HG02678 (cell line): ENCODE measurements around the gene RNF113B.

Experiments used
- ATAC-seq: cut with Tn5 transposase; IDR thresholded peaks from one replicate; pipeline ENCODE4 v1.9.1; 2021; ENCODE audit warnings: mild to moderate bottlenecking, moderate library complexity; ENCODE audit not compliant: unreplicated experiment

RNF113B gene

DNA sequence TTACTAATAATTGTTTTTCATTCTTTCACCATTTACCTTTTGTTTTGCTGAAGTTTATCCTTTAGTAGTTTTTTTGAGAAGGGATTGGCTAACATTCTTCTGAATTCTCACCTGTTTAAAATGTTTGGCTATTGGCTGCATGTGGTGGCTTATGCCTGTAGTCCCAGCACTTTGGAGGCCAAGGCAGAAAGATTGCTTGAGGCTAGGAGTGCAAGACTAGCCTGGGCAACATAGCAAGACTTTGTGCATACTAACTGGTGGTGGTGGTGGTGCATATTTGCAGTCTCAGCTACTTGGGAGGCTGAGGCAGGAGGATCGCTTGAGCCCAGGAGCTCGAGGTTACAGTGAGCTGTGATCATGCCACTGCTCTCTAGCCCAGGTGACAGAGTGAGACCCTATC lies 27.5 kb upstream of the RNF113B start:
- ATAC-seq, result no peak

GRCh38 chr13:98203646-98204326 lies 26.7 kb upstream of the RNF113B start:
- ATAC-seq, result no peak

DNA sequence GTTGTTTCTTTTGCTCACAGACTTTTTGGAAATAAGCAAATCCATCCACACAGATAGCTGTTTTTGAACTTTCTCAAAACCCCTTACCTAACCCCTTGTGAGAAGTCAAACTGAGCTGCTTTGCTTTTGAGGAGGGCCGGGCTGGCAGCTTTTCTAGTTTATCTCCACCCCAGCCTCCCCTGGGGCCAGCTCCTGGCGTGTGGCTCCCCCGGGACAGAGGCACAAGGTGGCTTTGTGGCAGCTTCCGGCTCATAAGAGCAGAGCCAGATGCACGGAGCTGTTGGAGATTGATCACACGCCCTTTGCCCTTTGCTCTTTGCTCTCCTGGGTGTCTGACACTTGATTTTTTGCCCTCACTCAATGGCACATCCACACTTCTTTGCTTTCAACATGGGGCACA lies 24.9 kb upstream of the RNF113B start:
- ATAC-seq, result no peak

- ATAC-seq, result no peak
These were observed 24.1 kb upstream of the RNF113B start for GRCh38 chr13:98201189-98201588.

DNA sequence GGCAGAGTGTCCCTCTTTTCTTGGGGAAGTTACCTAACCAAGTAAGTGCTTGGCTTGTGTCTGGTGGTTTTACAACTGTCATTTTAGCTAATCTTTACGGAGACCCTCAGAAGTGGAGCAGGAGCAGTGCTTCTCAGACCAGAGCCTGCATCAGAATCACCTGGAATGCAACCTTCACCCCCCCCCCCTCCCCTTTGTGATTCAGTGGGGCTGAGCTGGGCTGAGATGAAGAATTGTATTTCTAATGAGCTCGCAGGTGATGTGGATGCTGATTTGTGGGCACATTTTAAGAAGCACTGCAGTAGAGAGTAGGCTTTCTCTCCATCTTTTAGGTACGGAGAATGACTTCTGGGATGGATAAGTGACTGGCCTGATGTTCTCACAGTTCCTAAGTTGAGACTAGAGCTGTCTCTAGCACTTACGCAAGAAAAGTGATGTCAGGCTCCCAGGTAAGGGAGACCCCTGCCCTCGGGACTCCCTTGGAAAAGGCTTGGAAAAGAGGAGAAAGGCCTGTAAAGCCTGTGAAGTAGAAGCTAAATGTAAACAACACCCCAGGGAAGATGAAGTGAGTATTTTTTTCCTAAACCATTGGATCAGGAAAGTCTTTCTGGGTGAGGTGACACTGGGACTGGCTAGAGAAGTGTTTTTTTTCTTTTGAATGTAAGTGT lies 23.3 kb upstream of the RNF113B start:
- no peak for ATAC-seq

DNA sequence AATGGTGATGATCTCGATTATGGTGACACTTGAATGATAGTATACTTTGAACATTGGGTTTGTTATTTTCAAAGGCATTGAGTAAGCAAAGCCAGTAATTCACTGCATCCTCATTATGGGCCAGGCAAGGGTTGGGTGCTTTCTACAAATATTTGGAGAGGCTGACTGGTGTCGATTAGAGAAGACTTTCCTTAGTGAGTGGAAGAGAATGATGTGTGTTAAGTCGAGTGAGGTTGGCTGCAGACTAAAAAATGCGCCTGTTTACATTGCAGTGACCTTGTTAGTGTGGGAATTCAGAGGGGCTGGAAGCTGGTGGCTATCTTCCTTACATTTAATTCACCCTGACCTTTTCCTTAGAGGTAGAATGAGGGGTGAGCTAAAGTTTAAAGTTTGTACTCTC lies 22.4 kb upstream of the RNF113B start:
- ATAC-seq, result no peak

GRCh38 chr13:98198683-98199082 lies 21.6 kb upstream of the RNF113B start:
- ATAC-seq, result no peak

DNA sequence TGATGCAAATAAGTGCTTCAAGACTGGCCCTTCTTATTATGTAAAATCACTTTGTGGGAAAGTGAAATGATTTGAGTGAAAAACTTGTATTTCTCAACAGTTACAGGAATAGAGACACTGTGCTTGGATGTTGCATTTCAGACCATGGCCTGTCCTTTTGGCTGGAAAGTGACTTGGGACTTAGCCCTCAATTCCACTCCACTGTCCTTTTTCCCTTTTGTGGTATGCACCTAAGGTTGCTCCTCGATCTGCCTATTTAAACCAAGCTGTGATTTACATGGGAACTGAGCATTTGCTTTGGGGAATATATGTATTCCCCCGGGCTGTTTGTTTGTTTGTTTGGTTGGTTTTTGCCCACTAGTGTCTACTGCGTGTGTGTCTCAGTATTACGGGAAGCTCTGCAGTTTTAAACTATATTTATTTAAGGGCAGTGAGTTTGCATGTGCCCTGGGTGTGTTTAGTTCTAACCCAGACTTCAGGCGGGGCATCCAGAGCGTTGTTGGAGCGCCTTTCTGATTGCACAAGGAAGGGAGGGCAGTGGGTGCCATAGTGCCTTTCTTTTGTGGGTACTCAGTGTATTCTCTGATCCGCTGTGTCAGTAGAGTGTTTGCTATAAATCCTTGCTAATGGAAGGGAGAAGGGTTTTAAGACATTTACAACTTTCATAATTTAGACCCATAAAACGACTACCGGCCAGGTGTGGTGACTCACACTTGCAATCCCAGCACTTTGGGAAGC lies 18.2 kb upstream of the RNF113B start:
- no peak for ATAC-seq

- ATAC-seq, result no peak
These were observed 14.9 kb upstream of the RNF113B start for GRCh38 chr13:98192008-98192407.

DNA sequence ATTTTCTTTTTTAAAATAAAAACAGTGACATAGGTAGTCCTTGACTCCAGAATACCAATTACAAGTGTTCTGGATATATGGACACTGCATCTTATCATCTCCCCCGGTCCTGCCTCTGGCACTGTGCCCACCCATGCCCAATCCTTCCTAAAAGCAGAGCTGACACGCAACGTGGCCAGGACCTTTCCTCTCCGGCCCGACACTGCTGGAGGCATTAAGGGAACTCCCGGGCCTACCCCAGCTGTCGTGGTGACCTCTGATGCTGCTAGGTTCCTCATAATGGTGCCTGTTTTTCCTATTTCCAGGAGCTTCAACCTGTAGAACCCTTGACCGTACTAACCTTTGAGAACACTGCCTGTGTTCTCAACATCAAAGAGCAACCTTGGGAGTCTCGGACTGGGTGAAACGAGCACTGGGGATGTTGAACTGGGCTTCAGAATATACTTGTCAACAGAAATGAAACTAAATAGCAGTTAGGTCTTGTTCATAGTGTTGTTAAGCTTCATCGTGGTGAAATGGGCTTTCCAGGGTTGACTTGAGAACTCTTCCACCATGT lies 13.9 kb upstream of the RNF113B start:
- ATAC-seq, result no peak

- ATAC-seq, result no peak
These were observed 12.9 kb upstream of the RNF113B start for GRCh38 chr13:98189841-98190505.

- no peak for ATAC-seq
These were observed 11.6 kb upstream of the RNF113B start for GRCh38 chr13:98188544-98189166.

GRCh38 chr13:98187965-98188261 lies 10.8 kb upstream of the RNF113B start:
- ATAC-seq, result no peak

DNA sequence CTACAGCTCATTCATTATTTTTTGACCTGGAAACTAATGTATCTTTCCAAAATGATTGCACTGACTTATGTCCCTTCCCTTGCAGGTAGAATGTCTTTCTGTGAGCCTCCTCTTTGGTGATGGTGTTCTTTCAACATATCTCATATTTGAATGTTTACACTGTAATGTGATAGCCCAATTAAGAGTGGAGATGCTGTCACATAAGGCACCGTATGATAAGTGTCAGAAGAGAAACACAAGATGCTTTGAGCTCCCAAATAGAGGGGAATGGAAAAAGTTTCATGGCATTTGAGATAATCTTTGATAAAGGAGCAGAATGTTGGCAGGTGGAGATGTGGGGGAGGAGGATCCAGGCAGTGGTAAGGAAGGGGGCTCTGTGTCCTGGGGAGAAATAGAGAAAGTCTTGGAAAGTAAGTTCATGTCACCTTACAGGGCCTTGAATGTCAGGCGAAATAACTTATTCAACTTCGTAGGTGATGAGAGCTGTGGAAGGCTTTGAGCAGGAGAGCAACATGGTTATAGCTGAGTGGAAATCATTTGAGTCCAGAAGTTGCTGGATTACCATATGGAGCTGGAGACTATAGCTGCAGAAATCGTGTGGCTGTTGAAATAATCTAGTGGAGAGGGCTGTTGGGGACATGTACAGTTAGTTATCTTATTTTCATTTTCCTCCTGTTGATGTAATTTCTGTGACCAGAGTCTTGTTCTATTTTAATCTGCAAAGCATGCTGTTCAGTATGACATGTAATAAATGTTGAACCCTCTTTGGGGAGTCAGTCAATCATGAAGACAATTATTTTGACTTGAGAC lies 10.3 kb upstream of the RNF113B start:
- ATAC-seq, result no peak

DNA sequence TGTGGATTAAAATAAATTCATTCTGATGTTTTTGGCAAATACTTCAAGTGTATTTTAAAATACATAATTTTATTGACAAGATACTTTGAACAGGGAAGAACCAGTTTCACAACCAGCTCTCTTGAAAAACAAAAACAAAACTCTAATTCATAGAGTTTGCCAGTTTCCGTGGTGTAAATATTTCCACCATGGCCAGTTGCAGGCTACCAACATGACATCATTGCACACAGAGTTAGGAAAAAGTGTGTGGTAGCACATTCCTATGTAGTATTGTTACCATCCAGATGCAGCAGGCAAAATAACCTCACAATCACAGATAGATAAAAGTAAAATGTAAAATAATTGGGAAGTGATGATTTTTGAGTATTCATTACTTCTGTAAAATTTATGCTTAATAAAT lies 7.7 kb upstream of the RNF113B start:
- ATAC-seq, result no peak

- ATAC-seq, result no peak
These were observed 5.5 kb upstream of the RNF113B start for GRCh38 chr13:98182589-98182988.

- no peak for ATAC-seq
These were observed 5.1 kb upstream of the RNF113B start for GRCh38 chr13:98182153-98182552.

GRCh38 chr13:98181111-98181815 lies 4.2 kb upstream of the RNF113B start:
- ATAC-seq, result no peak

- ATAC-seq, result no peak
These were observed 3.0 kb upstream of the RNF113B start for GRCh38 chr13:98180092-98180491.

- ATAC-seq, result no peak
These were observed 1.2 kb downstream of the RNF113B start for GRCh38 chr13:98175823-98176222.
